GM12874 (cell line): ENCODE data around the gene EXD1.

Experiments used
- TF ChIP-seq, protein P1 (sequence below): IDR thresholded peaks from 2 replicates; pipeline ENCODE4 v1.5.1; 2011; ENCODE audit warnings: low read depth, mild to moderate bottlenecking, control low read depth, low read length, moderate library complexity; ENCODE audit not compliant: insufficient read depth

The EXD1 gene

DNA sequence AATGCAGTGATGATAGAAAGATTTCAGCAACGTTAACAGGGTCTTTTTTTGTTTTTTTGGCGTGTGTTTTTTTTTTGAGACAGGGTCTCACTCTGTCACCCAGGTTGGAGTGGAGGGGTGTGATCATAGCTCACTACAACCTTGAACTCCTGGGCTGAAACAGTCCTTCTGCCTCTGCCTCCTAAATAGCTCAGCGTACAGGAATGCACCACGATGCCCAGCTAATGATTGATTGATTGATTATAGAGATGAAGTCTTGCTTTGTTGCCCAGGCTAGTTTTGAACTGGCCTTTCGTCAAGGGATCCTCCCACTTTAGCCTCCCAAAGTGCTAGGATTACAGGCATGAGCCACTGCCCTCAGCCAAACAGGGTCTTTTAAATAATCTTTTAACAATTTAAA, 7.5 kb upstream of the EXD1 start:
- TF ChIP-seq, protein P1, sequence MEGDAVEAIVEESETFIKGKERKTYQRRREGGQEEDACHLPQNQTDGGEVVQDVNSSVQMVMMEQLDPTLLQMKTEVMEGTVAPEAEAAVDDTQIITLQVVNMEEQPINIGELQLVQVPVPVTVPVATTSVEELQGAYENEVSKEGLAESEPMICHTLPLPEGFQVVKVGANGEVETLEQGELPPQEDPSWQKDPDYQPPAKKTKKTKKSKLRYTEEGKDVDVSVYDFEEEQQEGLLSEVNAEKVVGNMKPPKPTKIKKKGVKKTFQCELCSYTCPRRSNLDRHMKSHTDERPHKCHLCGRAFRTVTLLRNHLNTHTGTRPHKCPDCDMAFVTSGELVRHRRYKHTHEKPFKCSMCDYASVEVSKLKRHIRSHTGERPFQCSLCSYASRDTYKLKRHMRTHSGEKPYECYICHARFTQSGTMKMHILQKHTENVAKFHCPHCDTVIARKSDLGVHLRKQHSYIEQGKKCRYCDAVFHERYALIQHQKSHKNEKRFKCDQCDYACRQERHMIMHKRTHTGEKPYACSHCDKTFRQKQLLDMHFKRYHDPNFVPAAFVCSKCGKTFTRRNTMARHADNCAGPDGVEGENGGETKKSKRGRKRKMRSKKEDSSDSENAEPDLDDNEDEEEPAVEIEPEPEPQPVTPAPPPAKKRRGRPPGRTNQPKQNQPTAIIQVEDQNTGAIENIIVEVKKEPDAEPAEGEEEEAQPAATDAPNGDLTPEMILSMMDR: no peak

DNA sequence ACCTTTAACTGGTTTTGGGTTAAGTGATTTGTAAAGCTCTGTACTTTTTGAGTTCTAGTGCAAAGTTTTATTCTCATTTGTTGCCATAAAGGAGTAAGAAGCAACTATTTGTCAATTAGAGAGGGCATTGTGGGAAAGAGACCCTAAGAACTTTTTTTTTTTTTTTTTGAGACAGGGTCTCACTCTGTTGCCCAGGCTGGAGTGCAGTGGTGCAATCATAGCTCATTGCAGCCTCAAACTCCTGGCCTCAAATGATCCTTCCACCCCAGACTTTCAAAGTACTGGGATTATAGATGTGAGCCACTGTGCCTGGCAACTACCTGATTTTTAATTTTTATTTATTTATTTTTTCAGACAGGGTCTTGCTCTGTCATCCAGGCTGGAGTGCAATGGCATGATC, 5.4 kb upstream of the EXD1 start:
- TF ChIP-seq, protein P1: no peak

DNA sequence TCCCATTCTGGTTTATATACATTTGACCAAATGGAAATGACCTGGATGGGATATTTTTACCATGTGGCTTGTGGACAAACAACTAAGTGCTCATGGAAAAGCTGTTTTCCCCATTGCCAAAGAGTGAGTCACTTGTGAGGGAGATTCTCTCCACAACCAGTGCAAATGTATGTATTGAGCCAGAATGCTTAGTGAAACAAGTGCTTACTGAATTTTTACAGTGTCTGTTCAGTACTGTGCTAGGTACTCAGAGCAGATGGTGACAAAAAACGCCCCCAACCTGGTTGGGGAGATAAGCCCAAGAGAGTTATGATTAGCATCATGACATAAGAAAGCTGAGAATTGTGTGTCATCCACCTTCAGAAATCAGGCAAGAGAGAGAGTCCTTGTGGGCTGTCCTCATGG, 2.8 kb upstream of the EXD1 start:
- TF ChIP-seq, protein P1: no peak

DNA sequence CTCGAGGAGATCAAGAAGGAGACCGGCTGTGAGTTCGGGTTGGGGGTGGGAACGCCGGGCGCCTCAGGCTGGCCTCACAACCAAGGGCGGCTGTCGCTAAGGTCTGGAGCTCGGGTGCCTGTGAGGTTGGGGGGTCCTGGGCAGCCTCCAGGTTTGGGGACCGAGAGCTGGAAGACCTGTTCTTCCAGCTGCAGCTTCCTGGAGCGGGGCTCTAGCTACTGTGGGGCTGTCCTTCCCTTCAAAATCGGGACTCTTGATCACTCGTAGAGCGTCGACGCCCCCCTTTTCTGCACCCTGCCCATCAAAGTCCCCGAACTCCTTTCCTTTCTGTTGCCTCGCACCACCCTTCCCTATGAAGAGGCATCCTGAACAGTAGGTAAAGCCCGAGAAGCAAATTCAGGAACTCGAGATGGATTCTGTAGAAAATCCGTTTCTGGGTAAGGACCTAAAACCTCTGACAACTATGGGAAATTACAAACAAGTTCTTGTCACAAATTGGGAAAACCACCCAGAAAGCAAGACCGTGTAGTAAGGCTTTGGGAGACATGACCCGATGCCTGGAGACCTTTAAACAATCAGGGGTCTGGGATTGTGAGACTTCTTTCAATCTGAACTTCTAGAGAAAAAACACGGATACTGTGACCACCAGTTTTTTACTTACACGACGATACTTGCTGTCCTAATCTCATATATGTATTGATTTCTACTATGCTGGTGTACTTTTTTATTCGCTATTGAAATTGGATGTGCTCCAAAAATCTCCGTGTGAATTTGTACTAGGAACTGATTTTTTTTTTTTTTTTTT, 1.1 kb upstream of the EXD1 start:
- TF ChIP-seq, protein P1: no peak

DNA sequence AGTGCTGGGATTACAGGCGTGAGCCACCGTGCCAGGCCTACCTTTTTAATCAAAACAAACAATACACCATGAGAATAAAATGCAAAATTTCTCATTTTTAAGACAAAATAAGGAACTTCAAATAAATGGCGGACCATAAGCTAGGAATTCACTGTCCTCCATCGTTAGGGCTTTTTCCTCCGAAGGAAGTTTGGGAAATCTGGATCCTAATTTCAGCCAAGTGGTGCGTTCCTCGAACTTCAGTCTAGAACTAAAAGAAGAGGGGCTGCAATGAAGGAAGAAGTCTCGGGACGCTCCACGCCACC, 260 bp downstream of the EXD1 start:
- TF ChIP-seq, protein P1: no peak

DNA sequence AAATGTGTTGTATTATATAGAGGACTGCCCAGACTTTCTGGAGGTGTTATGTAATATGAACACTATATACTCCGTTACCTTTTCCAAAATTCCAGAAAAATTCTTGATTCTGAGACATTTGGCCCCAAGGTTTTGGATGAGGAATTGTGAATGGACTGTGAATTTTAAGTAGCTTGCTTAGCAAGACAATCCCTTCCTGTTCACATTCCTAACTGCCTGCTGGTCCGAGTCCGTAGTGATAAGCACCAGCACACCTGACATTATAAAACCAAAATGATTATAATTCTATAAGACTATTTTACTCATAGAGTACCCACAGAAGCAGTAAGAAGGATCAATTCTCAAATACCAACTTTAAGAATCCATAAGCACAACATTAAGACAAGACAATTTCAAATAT, 11.2 kb downstream of the EXD1 start:
- TF ChIP-seq, protein P1: no peak

DNA sequence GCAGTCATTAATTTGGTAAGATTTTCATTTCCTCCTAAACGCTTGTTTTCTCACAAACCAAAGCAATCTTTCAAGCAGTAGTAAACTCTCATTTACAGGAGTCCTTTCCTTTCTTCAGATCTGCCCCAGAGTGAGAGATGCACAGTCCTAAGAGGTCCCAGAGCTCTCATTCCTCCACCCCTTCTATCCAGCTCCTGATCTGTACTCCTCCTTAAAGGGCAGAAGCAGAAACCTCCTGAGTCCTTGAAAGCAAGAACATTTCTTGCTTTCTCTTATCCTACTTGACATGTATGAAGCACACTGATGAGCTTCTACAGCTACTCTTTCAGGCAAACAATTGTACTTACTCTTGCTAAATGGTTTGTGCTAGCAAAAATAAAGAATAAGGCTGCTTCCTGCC, 11.7 kb downstream of the EXD1 start:
- TF ChIP-seq, protein P1: no peak

DNA sequence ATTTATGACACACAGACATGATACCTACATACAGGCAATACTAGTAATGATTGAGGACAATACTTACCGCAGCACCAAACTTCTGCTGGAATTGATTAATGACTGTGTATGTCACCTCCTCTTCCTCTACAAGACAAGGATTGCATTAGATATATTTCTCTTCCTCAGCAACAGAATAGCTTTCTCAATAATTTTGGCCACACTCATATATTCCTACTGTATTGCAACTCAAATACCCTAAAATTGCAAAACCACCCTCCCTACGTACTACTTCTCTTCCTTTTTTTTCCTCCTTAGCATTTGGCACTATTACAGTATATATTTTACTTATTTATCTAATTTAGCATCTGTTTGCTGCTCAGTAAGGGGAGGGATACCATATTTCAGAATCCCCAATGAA, 14.8 kb downstream of the EXD1 start:
- TF ChIP-seq, protein P1: no peak
